CD14-positive monocyte (primary cell): ENCODE measurements around the gene MRPS33. TPM values are rescaled to one million over a fixed set of nuclear protein-coding genes. Genes with fewer than 3 reads are reported as not detected.
A peak's percentile ranks its signal among the peaks of the same experiment; 100 is the strongest.

Source experiments
- DNase-seq, 3 donors: peaks; one replicate each; pipeline ENCODE4 v3.0.0-alpha.2; 2011 to 2022
- H2AFZ ChIP-seq: 2 replicates; pipeline ENCODE4 v1.6.0; 2012; ENCODE audit warnings: mild to moderate bottlenecking, low read depth, low read length, inconsistent platforms; ENCODE audit not compliant: insufficient read depth, poor library complexity, severe bottlenecking
- H3K27ac ChIP-seq, 2 donors: 1 replicate in 1 of 2; 2 replicates in 1 of 2; pipeline ENCODE4 v1.5.1; 2012 to 2013; ENCODE audit warnings: low read length in 2 of 2, control low read depth in 1 of 2, inconsistent platforms in 1 of 2, low read depth in 1 of 2, mild to moderate bottlenecking in 1 of 2
- H3K27me3 ChIP-seq, 2 donors: one replicate each; pipeline versions ENCODE4 v1.6.0 to v1.6.1; 2011 to 2013; ENCODE audit warnings: low read length in 2 of 2; ENCODE audit not compliant: control insufficient read depth in 2 of 2, insufficient read depth in 2 of 2
- H3K36me3 ChIP-seq, 2 donors: replicated peaks in 1 of 2; 1 replicate in 1 of 2; 2 replicates in 1 of 2; pipeline versions ENCODE4 v1.5.1 to v1.6.1; 2012 to 2013; ENCODE audit warnings: low read length in 2 of 2, control low read depth in 1 of 2, inconsistent platforms in 1 of 2, mild to moderate bottlenecking in 1 of 2; ENCODE audit not compliant: insufficient read depth in 2 of 2, control insufficient read depth in 1 of 2
- H3K4me1 ChIP-seq, 2 donors: 1 replicate in 1 of 2; 2 replicates in 1 of 2; pipeline versions ENCODE4 v1.5.1 to v1.6.1; 2012 to 2013; ENCODE audit warnings: low read length in 2 of 2, control low read depth in 1 of 2, inconsistent platforms in 1 of 2, mild to moderate bottlenecking in 1 of 2, moderate library complexity in 1 of 2; ENCODE audit not compliant: insufficient read depth in 2 of 2, control insufficient read depth in 1 of 2
- H3K4me2 ChIP-seq: replicated peaks from 2 replicates; pipeline ENCODE3; 2012; ENCODE audit warnings: low read length, moderate library complexity, mild to moderate bottlenecking; ENCODE audit not compliant: poor library complexity, severe bottlenecking; ENCODE audit errors: extremely low read depth
- H3K4me3 ChIP-seq, 3 experiments: fragments of 200-600 bp in 1 of 3; sonication (generic) in 1 of 3; replicated peaks in 1 of 3; 1 replicate in 2 of 3; 2 replicates in 1 of 3; pipeline ENCODE4 v1.5.1; 2011 to 2013; ENCODE audit warnings: low read length in 3 of 3, mild to moderate bottlenecking in 3 of 3, control low read depth in 2 of 3, low read depth in 2 of 3, inconsistent platforms in 1 of 3, moderate library complexity in 1 of 3
- H3K79me2 ChIP-seq: 2 replicates; pipeline ENCODE4 v1.6.0; 2012; ENCODE audit warnings: mild to moderate bottlenecking, control low read depth, inconsistent platforms, low read length, moderate library complexity; ENCODE audit not compliant: insufficient read depth
- H3K9ac ChIP-seq: 2 replicates; pipeline ENCODE4 v1.6.0; 2017; ENCODE audit warnings: low read length, mild to moderate bottlenecking; ENCODE audit not compliant: insufficient read depth, poor library complexity, severe bottlenecking
- H3K9me3 ChIP-seq, 2 donors: replicated peaks in 1 of 2; 1 replicate in 1 of 2; 2 replicates in 1 of 2; pipeline versions ENCODE4 v1.5.1 to v1.6.1; 2012 to 2013; ENCODE audit warnings: low read length in 2 of 2, control low read depth in 1 of 2; ENCODE audit not compliant: control insufficient read depth in 1 of 2, insufficient read depth in 1 of 2
- H4K20me1 ChIP-seq: 2 replicates; pipeline ENCODE4 v1.6.0; 2012; ENCODE audit warnings: mild to moderate bottlenecking, low read length, control low read depth, moderate library complexity; ENCODE audit not compliant: insufficient read depth
- H3K27ac Mint-ChIP-seq, 7 donors: one replicate each; pipeline ENCODE4 v1.8.0; 2020; ENCODE audit warnings: mild to moderate bottlenecking in 7 of 7, mixed read lengths in 7 of 7, moderate library complexity in 6 of 7, inconsistent platforms in 2 of 7
- H3K27me3 Mint-ChIP-seq, 3 donors: one replicate each; pipeline ENCODE4 v1.8.0; 2021 to 2022; ENCODE audit warnings: low read depth in 3 of 3, mild to moderate bottlenecking in 3 of 3, mixed read lengths in 3 of 3, moderate library complexity in 3 of 3, inconsistent platforms in 1 of 3
- H3K36me3 Mint-ChIP-seq, 2 donors: one replicate each; pipeline ENCODE4 v1.8.0; 2020; ENCODE audit warnings: mixed read lengths in 2 of 2, inconsistent platforms in 1 of 2, mild to moderate bottlenecking in 1 of 2
- H3K4me1 Mint-ChIP-seq: one replicate; pipeline ENCODE4 v1.8.0; 2020; ENCODE audit warnings: mild to moderate bottlenecking, mixed read lengths
- H3K4me3 Mint-ChIP-seq, 2 donors: one replicate each; pipeline ENCODE4 v1.8.0; 2020; ENCODE audit warnings: mild to moderate bottlenecking in 2 of 2, mixed read lengths in 2 of 2, moderate library complexity in 1 of 2
- H3K9me3 Mint-ChIP-seq, 7 donors: one replicate each; pipeline ENCODE4 v1.8.0; 2020 to 2022; ENCODE audit warnings: mixed read lengths in 7 of 7, mild to moderate bottlenecking in 6 of 7, moderate library complexity in 6 of 7, inconsistent platforms in 2 of 7
- CTCF ChIP-seq: fragments of 200-600 bp; IDR thresholded peaks from one replicate; pipeline ENCODE4 v1.8.0; 2022; ENCODE audit warnings: antibody characterized with exemption, mild to moderate bottlenecking
- WGBS: methylation state at CpG from one replicate; pipeline ENCODE4 v1.1.5; 2013; ENCODE audit warnings: missing lambda C conversion rate; ENCODE audit not compliant: insufficient coverage; 5-methylcytosine and 5-hydroxymethylcytosine counted together
- intact Hi-C, 2 donors: fragments of 100-400 bp; cut with micrococcal nuclease; formaldehyde crosslinking; loops; one replicate each; pipeline versions ENCODE4 v1.15.0 to v1.15.1; 2023
- polyA plus RNA-seq, 3 donors: library from polyadenylated mRNA; depleted of rRNA in 1 of 3; unstranded in 2 of 3; stranded (reverse) in 1 of 3; fragments of 300-500 nt in 2 of 3; fragments of >200 nt in 1 of 3; fragmentation: Illumina TruSeq in 2 of 3; gene quantifications; 1 replicate in 2 of 3; 2 replicates in 1 of 3; pipeline ENCODE4 v1.2.3, GENCODE V29; 2012 to 2021

Gene MRPS33
- polyA plus RNA-seq, 3 donors, result 8.9 to 52.7 (median 45.0) TPM

GRCh38 chr7:140998715-140999114 is 16.0 kb downstream of the MRPS33 start:
- Mint-ChIP-seq H3K4me3 (no peak overlapping the region), H3K36me3 (no peaks in the 10 kb centered on the region), H3K9me3 (no peaks in the 10 kb centered on the region), H3K27me3 (peaks cover 0 to 4% (median 2%) of the 10 kb centered on the region in 3 donors), H3K27ac (no peak overlapping the region), H3K4me1 (no peaks in the 10 kb centered on the region)
- H3K27me3 ChIP-seq, result no peaks in the 10 kb centered on the region
- H3K4me3 ChIP-seq, result no peak overlapping the region
- H4K20me1 ChIP-seq, result no peaks in the 10 kb centered on the region
- H3K36me3 ChIP-seq, result no peaks in the 10 kb centered on the region
- intact Hi-C loops, result no loop called here
- no peak overlapping the region for H3K4me2 ChIP-seq
- TF ChIP-seq CTCF, result no peak
- H2AFZ ChIP-seq, result no peak overlapping the region
- no peak overlapping the region for H3K27ac ChIP-seq
- H3K9ac ChIP-seq, result no peak overlapping the region
- no peaks in the 10 kb centered on the region for H3K9me3 ChIP-seq
- H3K79me2 ChIP-seq, result no peaks in the 10 kb centered on the region
- WGBS, result 100% methylated on average over 1 of the region's 2 CpGs
- H3K4me1 ChIP-seq, result no peaks in the 10 kb centered on the region
- DNase-seq, result no peak

- no peak for TF ChIP-seq CTCF
- H3K9me3 Mint-ChIP-seq, result no peaks in the 10 kb centered on the region
- DNase-seq, result no peak
These were observed 22.3 kb downstream of the MRPS33 start for GRCh38 chr7:140992422-140992821.

More at GRCh38 chr7:140992422-140992821, 22.3 kb downstream of the MRPS33 start:
- H3K9ac ChIP-seq, result no peak overlapping the region
- H3K27ac Mint-ChIP-seq, result peak overlapping the region in 1 of 7 donors; percentile 9
- no peak overlapping the region for H3K4me2 ChIP-seq
- no peak overlapping the region for H3K4me3 ChIP-seq
- H3K27ac ChIP-seq, result no peak overlapping the region
- no peak overlapping the region for H2AFZ ChIP-seq
- no peaks in the 10 kb centered on the region for H3K79me2 ChIP-seq
- WGBS, result 79% methylated on average over 3 of the region's 3 CpGs
- no peaks in the 10 kb centered on the region for H3K4me1 Mint-ChIP-seq
- no peaks in the 10 kb centered on the region for H3K4me1 ChIP-seq
- no peaks in the 10 kb centered on the region for H3K36me3 Mint-ChIP-seq
- H3K36me3 ChIP-seq, result no peaks in the 10 kb centered on the region
- no peaks in the 10 kb centered on the region for H3K27me3 ChIP-seq
- H3K4me3 Mint-ChIP-seq, result no peak overlapping the region
- H3K9me3 ChIP-seq, result no peaks in the 10 kb centered on the region
- no peaks in the 10 kb centered on the region for H4K20me1 ChIP-seq
- H3K27me3 Mint-ChIP-seq, result peaks cover 0 to 1% (median 0%) of the 10 kb centered on the region in 3 donors
- intact Hi-C loops, result no loop called here
